KMS-11 (cell line): ENCODE data around the gene RFX5.
A peak's percentile ranks its signal among the peaks of the same experiment; 100 is the strongest.

Source experiments
- H2AFZ ChIP-seq: fragments of 200-600 bp; sonication (generic); 2 replicates; pipeline ENCODE4 v1.6.1; 2016; ENCODE audit warnings: antibody characterized with exemption, mixed run types, low read depth
- H3K27ac ChIP-seq: fragments of 200-600 bp; sonication (generic); 2 replicates; pipeline ENCODE4 v1.6.1; 2016; ENCODE audit warnings: mild to moderate bottlenecking, mixed run types
- H3K27me3 ChIP-seq: fragments of 200-600 bp; sonication (generic); 2 replicates; pipeline ENCODE4 v1.6.1; 2017; ENCODE audit warnings: mild to moderate bottlenecking, low read depth, mixed run types, moderate library complexity; ENCODE audit not compliant: insufficient read depth
- H3K36me3 ChIP-seq: fragments of 200-600 bp; sonication (generic); 2 replicates; pipeline ENCODE4 v1.6.1; 2017; ENCODE audit warnings: mild to moderate bottlenecking, mixed run types; ENCODE audit not compliant: insufficient read depth
- H3K4me1 ChIP-seq: fragments of 200-600 bp; sonication (generic); 2 replicates; pipeline ENCODE4 v1.6.1; 2016; ENCODE audit warnings: mild to moderate bottlenecking, low read depth, mixed run types; ENCODE audit not compliant: poor library complexity, severe bottlenecking
- H3K4me2 ChIP-seq: fragments of 200-600 bp; sonication (generic); 2 replicates; pipeline ENCODE4 v1.7.0; 2016; ENCODE audit warnings: mild to moderate bottlenecking, mixed run types
- H3K4me3 ChIP-seq: fragments of 200-600 bp; sonication (generic); IDR thresholded peaks from 2 replicates; pipeline ENCODE4 v1.6.1; 2017; ENCODE audit warnings: low read depth, low read length, mixed read lengths; ENCODE audit not compliant: insufficient read depth
- H3K79me2 ChIP-seq: fragments of 200-600 bp; sonication (generic); 2 replicates; pipeline ENCODE4 v1.6.1; 2016; ENCODE audit warnings: low read depth, mixed run types; ENCODE audit not compliant: insufficient read depth
- H3K9ac ChIP-seq: fragments of 200-600 bp; sonication (generic); 2 replicates; pipeline ENCODE4 v1.6.1; 2016; ENCODE audit warnings: mild to moderate bottlenecking, mixed run types
- H4K20me1 ChIP-seq: fragments of 200-600 bp; sonication (generic); 2 replicates; pipeline ENCODE4 v1.6.1; 2016; ENCODE audit warnings: mild to moderate bottlenecking, mixed run types; ENCODE audit not compliant: insufficient read depth
- CTCF ChIP-seq: fragments of 200-600 bp; sonication (generic); conservative IDR thresholded peaks from 2 replicates; pipeline ENCODE4 v1.6.1; 2017; ENCODE audit warnings: low read depth, mild to moderate bottlenecking, antibody characterized with exemption, low read length, moderate library complexity, mixed read lengths

Gene RFX5

GRCh38 chr1:151325646-151326429 is 21.2 kb downstream of the RFX5 start:
- Histone ChIP-seq H3K4me1 (peaks cover 20% of the 10 kb centered on the region), H3K4me3 (peak overlapping the region; percentile 98), H2AFZ (no peak overlapping the region), H4K20me1 (no peaks in the 10 kb centered on the region), H3K27ac (no peak overlapping the region), H3K9ac (no peak overlapping the region), H3K36me3 (peaks cover 7% of the 10 kb centered on the region; the same call in 1 of the 2 replicates), H3K4me2 (peak overlapping the region; percentile 98), H3K27me3 (no peaks in the 10 kb centered on the region), H3K79me2 (peaks cover 40% of the 10 kb centered on the region)
- no peak for TF ChIP-seq CTCF

- H2AFZ ChIP-seq = no peak overlapping the region
- peak overlapping the region; percentile 98; the same call in 1 of the 2 replicates for H3K4me2 ChIP-seq
- no peak overlapping the region for H3K4me3 ChIP-seq
- H3K4me1 ChIP-seq = peaks cover 20% of the 10 kb centered on the region
- H3K27ac ChIP-seq = no peak overlapping the region
- TF ChIP-seq CTCF = no peak
- H4K20me1 ChIP-seq = no peaks in the 10 kb centered on the region
- H3K79me2 ChIP-seq = peaks cover 40% of the 10 kb centered on the region
- no peaks in the 10 kb centered on the region for H3K27me3 ChIP-seq
- no peak overlapping the region for H3K9ac ChIP-seq
- peaks cover 7% of the 10 kb centered on the region; the same call in 1 of the 2 replicates for H3K36me3 ChIP-seq
Observed at GRCh38 chr1:151325231-151325630, 21.8 kb downstream of the RFX5 start.

GRCh38 chr1:151324390-151324930 is 22.6 kb downstream of the RFX5 start:
- no peaks in the 10 kb centered on the region for H3K27me3 ChIP-seq
- no peak overlapping the region for H3K4me3 ChIP-seq
- peaks cover 20% of the 10 kb centered on the region for H3K4me1 ChIP-seq
- no peak overlapping the region for H3K4me2 ChIP-seq
- H4K20me1 ChIP-seq = no peaks in the 10 kb centered on the region
- no peak overlapping the region for H3K9ac ChIP-seq
- H3K27ac ChIP-seq = no peak overlapping the region
- peaks cover 7% of the 10 kb centered on the region; the same call in 1 of the 2 replicates for H3K36me3 ChIP-seq
- no peak overlapping the region for H2AFZ ChIP-seq
- H3K79me2 ChIP-seq = peaks cover 40% of the 10 kb centered on the region
- TF ChIP-seq CTCF = no peak

- TF ChIP-seq CTCF = no peak
- H3K4me2 ChIP-seq = no peak overlapping the region
- no peak overlapping the region for H3K4me3 ChIP-seq
- no peak overlapping the region for H2AFZ ChIP-seq
- H4K20me1 ChIP-seq = no peaks in the 10 kb centered on the region
- H3K27me3 ChIP-seq = no peaks in the 10 kb centered on the region
- no peak overlapping the region for H3K9ac ChIP-seq
- no peaks in the 10 kb centered on the region for H3K4me1 ChIP-seq
- H3K27ac ChIP-seq = no peak overlapping the region
- peaks cover 17% of the 10 kb centered on the region; the same call in 1 of the 2 replicates for H3K79me2 ChIP-seq
- H3K36me3 ChIP-seq = peaks cover 15% of the 10 kb centered on the region; the same call in 1 of the 2 replicates
Observed at GRCh38 chr1:151318975-151319374, 28.1 kb downstream of the RFX5 start.
